HPDE6-E6E7 (cell line): ENCODE data around the gene GMNN.

Experiments used
- DNase-seq: peaks from one replicate; pipeline ENCODE4 v3.0.0; 2011; ENCODE audit warnings: missing footprints; ENCODE audit errors: extremely low spot score

GMNN gene

DNA sequence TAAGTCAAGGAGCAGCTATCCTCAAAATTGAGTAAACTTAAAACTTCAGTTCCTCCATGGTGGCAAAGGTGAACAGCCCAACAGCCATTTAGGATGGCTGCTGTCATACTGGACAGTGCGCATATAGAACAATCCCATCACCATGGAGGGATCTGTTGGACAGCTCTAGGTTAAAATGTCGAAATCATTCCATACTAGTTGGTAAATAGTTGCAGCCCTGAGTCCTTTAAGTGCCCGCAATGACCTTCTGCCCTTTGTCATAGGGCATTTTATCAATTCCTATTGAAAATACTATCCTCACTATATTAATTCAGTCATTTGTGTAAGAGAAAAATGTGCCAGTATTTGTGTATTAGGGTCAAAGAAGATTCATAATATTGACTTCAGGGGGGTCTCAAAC is 32.8 kb downstream of the GMNN start:
- DNase-seq: no peak

DNA sequence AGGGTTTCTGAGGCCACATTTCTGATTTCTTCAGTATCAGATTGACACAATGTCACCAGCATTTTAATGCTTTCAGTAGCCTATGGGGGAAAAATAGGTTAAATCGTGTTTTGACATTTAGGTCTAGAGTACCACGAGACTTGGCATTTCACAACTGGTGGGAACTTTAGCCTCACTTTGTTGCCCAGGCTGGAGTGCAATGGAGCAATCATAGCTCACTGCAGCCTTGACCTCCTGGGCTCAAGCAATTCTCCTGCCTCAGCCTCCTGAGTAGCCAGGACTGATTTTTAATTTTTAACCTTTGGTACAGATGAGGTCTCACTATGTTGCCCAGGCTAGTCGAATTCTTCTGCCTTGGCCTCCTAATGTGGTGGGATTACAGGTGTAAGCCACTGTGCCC is 35.0 kb downstream of the GMNN start:
- no peak for DNase-seq

DNA sequence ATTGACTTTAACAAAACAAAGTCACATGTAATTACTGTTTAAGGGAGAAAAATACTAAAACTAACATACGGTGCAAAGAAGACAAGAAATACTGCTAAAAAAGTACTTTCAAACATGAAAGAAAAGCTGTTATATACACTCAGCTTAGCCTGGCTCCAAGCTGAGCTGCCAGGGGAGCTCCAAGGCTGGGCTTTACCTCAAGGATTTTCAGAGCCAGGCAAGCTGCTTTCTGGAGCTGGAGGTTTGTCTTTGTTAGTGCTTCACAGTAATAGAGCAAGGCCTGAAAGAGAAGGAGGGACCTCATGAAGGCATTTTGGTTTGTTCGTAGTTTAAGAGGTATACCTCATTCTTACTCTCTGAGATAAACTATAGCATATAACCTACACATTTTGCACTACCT is 43.6 kb downstream of the GMNN start:
- DNase-seq: no peak

DNA sequence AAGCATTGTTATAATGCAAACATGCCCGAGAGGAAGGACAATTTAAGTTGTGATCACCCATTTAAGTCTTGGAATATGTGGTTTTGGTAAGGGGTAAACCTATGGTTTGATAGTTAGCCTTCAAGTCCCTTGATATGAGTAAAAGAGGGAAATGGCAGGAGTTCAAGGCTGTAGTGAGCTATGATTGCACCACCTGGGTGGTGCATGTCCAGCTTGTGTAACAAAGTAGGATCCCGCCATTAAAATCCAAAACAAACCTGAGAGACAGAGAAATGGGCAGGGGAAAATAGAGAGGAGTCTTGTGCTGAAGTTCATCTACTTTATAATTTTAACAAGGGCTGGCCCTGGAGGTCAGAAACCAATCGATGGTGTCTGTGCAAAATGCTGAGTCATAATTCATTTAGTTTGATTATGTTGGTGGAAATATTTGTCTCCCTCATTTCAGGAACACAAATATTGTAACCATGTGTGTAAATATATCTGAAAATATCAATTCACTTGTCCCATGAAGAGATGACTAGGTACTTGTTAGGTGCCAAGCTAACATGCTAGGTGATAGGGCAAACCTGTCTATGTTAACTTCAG is 47.2 kb downstream of the GMNN start:
- DNase-seq: no peak

DNA sequence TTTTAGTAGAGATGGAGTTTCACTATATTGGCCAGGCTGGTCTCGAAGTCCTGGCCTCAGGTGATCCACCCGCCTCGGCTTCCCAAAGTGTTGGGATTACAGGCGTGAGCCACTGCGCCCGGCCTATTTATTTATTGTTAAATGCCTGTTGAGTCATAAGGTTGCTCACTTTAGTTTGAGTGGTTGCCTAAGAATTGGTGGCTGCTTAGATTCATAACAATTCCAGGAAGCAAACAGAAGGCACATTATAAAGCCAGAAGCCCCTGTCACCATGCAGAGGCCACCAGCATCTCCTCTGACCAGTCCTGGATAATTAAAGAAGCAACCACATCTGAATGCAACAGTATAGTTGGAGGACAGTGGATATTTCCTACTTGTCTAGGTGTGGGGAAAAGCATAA is 48.0 kb downstream of the GMNN start:
- peak; percentile 19 for DNase-seq

DNA sequence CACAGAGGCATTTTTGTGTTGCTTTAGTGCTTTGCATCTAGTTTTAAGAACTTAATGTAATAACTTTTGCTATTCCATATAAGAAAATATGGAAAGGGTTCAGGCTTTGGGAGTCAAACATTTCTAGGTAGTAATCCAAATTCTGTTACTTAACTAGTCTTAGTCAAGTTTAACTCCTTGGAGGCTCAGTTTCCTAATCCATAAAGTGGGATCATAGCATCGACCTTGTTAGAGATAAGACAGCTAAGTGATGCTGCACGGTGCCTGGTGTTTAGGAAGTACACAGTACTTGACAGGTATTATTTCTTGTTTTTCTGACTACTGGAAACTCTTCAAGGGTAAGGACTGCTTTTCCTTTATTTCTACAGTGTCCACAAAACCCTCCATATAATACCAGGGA is 48.4 kb downstream of the GMNN start:
- no peak for DNase-seq

DNA sequence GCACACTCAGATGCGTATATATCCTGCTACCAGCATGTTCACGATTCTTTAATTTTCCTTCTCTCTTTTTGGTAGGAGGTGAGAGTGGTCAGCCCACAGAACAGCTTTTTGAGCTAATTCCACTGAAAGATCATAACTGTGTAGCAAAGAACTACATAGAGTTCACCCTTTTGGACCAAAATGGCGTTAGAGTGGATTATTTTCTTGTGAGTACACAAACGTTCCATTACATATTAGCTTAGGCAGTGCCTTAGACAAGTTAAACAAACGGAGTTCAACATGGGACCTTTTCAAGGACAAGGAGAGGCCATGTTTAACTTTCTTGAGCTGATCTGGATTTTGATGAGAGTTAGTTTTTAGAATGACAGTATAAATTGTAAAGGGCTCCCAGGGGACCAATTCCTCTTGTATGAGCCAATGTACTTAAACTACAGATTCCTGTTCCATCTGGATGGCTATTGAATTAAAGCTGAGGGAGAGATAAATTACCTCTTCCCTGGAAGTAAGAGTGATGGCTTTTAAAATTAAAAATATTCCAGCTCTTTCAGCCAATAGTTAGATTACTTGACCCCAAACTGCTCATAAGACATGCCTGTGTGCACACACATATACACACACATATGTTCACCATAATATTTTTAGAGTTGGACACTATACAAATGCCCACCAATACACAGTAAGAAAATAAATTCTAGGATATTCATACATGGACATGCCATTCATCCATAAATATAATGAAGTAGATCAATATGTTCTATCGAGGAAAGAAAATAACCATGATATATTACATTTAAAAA is 49.6 kb downstream of the GMNN start:
- no peak for DNase-seq

DNA sequence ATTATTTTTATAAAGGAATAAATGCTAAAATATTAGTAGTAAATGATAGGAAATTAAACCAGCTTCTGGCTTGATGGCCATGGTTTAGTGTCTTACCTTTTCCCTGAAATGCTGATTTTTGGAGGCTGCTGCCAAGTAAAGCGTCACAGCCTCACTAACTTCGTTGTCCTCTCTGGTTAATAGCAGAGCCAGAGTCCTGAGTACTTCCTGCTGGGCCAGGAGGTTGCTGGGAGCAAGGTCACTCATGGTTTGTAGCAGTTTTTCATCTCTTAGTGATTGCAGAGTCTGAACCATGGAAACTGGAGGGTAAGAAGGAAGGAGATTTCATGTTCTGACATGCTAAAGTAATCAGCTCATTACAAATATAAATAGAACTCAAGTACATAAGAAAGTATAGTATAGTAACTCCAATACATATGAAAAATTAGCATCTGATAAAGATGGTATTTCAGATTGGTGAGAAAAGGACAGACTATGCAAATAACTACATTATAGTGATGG is 50.4 kb downstream of the GMNN start:
- peak; percentile 12 for DNase-seq

DNA sequence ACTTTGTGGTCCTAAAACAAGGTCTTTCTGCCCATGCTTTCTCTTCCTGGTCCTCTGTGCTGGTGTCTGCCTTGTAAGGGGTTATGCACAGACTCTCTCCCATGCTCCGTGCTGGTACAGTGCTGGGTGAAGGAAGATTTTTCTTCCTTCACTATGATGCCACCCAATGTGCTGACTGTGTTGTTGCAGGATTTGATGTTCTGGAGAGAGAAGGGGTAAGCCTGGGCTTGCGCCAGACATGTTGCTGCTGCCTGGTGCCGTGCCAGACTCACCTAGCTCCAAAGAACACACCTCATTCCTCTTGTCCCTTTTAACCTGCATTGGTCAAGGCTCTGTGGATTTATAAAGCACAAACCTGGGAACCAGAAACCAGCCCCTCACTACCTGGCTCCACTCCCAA is 52.4 kb downstream of the GMNN start:
- peak; percentile 45 for DNase-seq

DNA sequence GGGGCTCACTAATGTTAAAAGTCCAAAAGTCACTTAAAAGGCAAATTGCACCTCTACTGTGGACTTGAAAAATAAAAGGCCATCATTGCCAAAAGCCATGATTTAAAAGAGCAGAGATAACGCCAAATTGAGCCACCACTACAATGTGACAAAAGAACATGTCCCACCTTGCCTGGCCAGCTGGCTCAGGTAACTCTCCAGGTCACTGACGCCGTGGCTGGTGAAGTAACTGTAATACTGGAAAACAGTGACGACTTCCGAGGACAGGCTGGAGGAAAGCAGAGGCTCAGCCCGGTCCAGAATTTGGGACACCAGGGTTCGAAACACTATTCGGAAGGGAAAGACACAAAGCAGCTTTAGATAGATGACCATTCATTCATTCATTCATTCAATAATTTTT is 53.2 kb downstream of the GMNN start:
- DNase-seq: no peak

DNA sequence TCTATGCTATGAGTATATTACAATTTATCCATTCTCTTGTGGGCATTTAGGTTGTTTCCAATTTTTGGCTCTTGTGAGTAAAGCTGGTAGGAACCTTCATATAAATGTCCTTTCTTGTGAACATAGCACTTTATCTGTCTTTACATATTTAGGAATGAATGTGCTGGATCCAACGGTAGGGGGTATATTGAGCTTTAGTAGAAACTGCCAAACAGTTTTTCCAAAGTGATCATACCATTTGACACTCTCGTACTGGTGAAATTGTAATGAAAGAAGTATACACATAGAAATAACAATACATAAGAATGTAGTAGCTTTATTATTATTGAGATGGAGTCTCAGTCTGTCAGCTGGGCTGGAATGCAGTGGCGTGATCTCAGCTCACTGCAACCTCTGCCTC is 54.9 kb downstream of the GMNN start:
- no peak for DNase-seq

DNA sequence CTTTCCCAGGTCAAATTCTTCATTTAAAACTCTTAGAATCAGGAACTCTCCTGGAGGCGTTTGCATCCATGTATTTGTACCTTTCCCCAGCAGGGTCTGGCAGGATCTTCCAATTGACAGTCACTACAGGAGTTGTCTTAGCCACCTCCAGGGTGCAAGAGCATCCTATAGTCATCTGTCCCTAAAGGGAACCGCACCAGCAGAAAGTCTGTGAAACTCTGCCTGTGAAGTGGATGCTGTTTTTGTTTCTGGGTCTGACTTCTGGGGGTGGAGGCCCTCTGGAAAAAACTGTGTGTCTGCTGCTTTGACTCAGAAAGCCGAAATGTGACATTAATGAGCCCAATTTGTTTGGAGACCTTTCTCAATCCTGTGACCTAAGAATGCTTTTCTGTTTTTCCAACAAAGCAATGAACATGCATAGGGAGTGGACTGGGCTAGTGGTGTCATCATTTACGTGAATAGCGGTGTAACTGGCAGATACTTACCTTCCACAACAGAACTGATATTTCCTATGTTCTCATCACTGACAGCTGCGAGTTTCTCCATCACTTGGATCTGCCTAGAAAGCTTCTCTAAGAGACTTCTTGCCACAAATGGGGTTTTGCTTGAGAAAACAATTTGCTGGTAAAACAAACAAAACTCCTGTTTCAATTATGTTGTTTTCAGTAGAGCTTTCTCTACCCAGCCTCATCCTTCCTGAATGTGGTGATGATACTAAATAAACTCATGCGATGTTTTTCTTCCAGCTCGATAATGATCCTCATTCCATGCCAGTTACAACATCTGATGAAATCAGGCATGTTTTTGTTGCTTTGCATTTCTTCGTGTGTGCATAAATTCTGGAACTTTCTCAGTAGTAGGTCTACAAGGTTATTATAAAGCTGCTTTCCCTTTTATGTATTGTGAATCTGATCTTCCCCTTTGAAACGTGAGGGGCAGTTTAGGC is 57.3 kb downstream of the GMNN start:
- DNase-seq: no peak

DNA sequence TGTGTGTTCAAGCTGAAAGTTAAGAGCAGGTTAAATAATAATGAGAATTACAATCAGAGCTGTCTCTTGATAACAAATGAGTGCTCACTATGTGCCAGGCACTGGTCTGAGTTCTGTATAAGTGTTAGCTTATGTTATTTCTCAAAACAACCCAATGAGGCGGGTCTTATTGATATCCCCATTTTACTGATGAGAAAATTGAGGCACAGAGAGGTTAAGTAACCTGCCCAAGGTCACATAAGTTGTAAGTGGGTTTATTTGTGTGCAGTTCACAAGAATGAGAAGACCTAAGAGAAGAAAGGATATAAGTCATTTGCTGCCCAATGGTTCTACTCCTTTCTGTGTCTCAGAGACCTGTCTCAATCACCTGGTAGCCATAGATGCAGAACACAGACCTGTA is 58.1 kb downstream of the GMNN start:
- no peak for DNase-seq

DNA sequence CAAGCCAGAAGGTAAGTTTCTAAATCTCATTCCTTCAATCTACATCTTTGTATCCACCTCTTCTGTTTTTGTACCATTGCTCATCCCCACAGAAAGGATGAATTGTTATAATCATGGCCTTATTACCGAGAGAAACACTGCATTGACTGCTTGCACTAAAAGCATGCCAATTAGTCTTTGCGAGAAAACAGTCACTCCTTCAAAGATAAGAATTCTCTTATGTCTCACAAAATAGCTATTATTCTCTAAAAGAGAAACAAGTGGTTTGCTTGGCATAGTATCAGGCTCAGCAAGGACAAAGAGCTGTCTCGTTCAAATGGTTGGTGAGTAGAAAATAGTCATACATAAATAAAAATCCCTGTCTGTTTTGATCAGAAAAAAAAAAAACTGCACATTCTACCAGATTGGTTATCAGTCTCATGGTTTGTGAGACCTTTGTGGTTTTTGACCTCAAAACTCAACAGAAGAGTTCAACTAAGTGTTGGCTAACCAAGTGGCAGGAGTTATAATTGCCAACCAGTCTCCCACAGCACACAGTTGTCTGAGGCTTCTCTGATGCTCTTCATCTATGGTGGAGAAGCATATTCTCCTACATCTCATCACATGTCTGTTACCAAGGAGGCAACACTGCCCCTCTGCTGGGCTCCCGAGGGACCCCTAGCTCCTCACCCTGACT is 59.1 kb downstream of the GMNN start:
- DNase-seq: no peak
